K562 (cell line): ENCODE measurements around the gene SLC25A51. TPM values are rescaled to one million over a fixed set of nuclear protein-coding genes. Genes with fewer than 3 reads are reported as not detected.

Experiments used
- ATAC-seq: fragments of 200-7000 bp; cut with Tn5 transposase; 3 replicates; pipeline ENCODE4 v1.9.1; 2020; ENCODE audit warnings: moderate library complexity
- BruUV-seq: library from RNA; stranded (reverse); fragments of 400-500 nt; replicated peaks from 2 replicates; lab custom pipeline; 2021; lab: Mats Ljungman, UMichigan
- CTCF ChIA-PET: fragments of 300-600 bp; formaldehyde crosslinking; extraction: SDS; loops from one replicate; lab custom pipeline; 2021; ENCODE audit warnings: low intra/inter-chr PET ratio; lab: Yijun Ruan, JAX
- POLR2A ChIA-PET: fragments of 300-600, 350-650 bp; sonication (Branson Sonifier 250); formaldehyde crosslinking; extraction: SDS; loops from one replicate; lab custom pipeline; 2021; ENCODE audit warnings: antibody characterized with exemption, inconsistent platforms; lab: Yijun Ruan, JAX
- DNase-seq, 4 experiments: peaks; one replicate each; pipeline versions ENCODE4 v3.0.0 to v3.0.0-alpha.2; 2011 to 2018; ENCODE audit warnings: low spot score in 3 of 4, mixed read lengths in 3 of 4; ENCODE audit errors: extremely low read depth in 1 of 4
- FAIRE-seq: peaks from 2 replicates; lab custom pipeline; 2011; peaks lifted over from hg19 to GRCh38; lab: Jason Lieb, UNC
- H2AFZ ChIP-seq: 2 replicates; pipeline ENCODE4 v1.6.0; 2011; ENCODE audit warnings: low read depth, low read length, control low read depth, inconsistent platforms
- H3K27ac ChIP-seq: fragments of 200-600 bp; 3 replicates; pipeline ENCODE4 v1.8.0; 2011; ENCODE audit warnings: low read depth, mild to moderate bottlenecking, control low read depth, inconsistent platforms, low read length, moderate library complexity, mixed read lengths; ENCODE audit errors: extremely low read depth
- H3K27me3 ChIP-seq, 2 experiments: fragments of 300-600 bp in 1 of 2; 2 replicates in 1 of 2; 3 replicates in 1 of 2; pipeline versions ENCODE4 v1.6.0 to v1.8.0; 2011; ENCODE audit warnings: inconsistent platforms in 2 of 2, low read length in 2 of 2, mild to moderate bottlenecking in 1 of 2, mixed read lengths in 1 of 2, moderate library complexity in 1 of 2; ENCODE audit not compliant: control insufficient read depth in 2 of 2, insufficient read depth in 2 of 2
- H3K36me3 ChIP-seq: fragments of 300-600 bp; 3 replicates; pipeline ENCODE4 v1.8.0; 2011; ENCODE audit warnings: mild to moderate bottlenecking, low read length, inconsistent platforms; ENCODE audit not compliant: control insufficient read depth, insufficient read depth
- H3K4me1 ChIP-seq, 2 experiments: fragments of 200-600 bp in 1 of 2; replicated peaks in 1 of 2; 2 replicates in 1 of 2; 3 replicates in 1 of 2; pipeline versions ENCODE4 v1.5.1 to v1.8.0; 2011; ENCODE audit warnings: inconsistent platforms in 2 of 2, low read length in 2 of 2, mild to moderate bottlenecking in 1 of 2, mixed read lengths in 1 of 2, moderate library complexity in 1 of 2; ENCODE audit not compliant: control insufficient read depth in 2 of 2, insufficient read depth in 2 of 2
- H3K4me2 ChIP-seq: 2 replicates; pipeline ENCODE4 v1.6.1; 2011; ENCODE audit warnings: low read length, control low read depth, inconsistent platforms, mixed read lengths; ENCODE audit not compliant: insufficient read depth
- H3K4me3 ChIP-seq: fragments of 200-600 bp; sonication (generic), shearing (Covaris generic); 2 replicates; pipeline ENCODE4 v1.5.1; 2016; ENCODE audit warnings: control low read depth, inconsistent platforms
- H3K79me2 ChIP-seq: fragments of 200-600 bp; 3 replicates; pipeline ENCODE4 v1.8.0; 2011; ENCODE audit warnings: low read length, inconsistent platforms; ENCODE audit not compliant: control insufficient read depth, insufficient read depth
- H3K9ac ChIP-seq, 2 experiments: 2 replicates each; pipeline versions ENCODE4 v1.6.0 to v1.6.1; 2011; ENCODE audit warnings: low read depth in 2 of 2, low read length in 2 of 2, control low read depth in 1 of 2, inconsistent platforms in 1 of 2, mild to moderate bottlenecking in 1 of 2, mixed read lengths in 1 of 2; ENCODE audit not compliant: insufficient read depth in 1 of 2
- H3K9me1 ChIP-seq: one replicate; pipeline ENCODE4 v1.6.0; 2011; ENCODE audit warnings: inconsistent platforms, mild to moderate bottlenecking, low read length, moderate library complexity; ENCODE audit not compliant: control insufficient read depth, insufficient read depth
- H3K9me3 ChIP-seq: replicated peaks from 2 replicates; pipeline ENCODE4 v1.5.1; 2011; ENCODE audit warnings: low read depth, low read length, inconsistent platforms; ENCODE audit not compliant: control insufficient read depth, insufficient read depth
- H4K20me1 ChIP-seq: replicated peaks from 2 replicates; pipeline ENCODE4 v1.6.1; 2011; ENCODE audit warnings: low read length, inconsistent platforms, mixed read lengths; ENCODE audit not compliant: control insufficient read depth, insufficient read depth
- CC2D1A ChIP-seq: fragments of 450-650 bp; IDR thresholded peaks from 2 replicates; pipeline ENCODE4 v1.6.1; 2017; ENCODE audit warnings: mild to moderate bottlenecking
- GATAD2A ChIP-seq: fragments of 450-650 bp; IDR thresholded peaks from 2 replicates; pipeline ENCODE4 v1.6.1; 2017
- HOXB6 ChIP-seq: fragments of 250-450 bp; sonication (Bioruptor Pico); IDR thresholded peaks from 2 replicates; pipeline ENCODE4 v1.5.1; 2022; ENCODE audit warnings: mild to moderate bottlenecking, borderline replicate concordance
- KLF1 ChIP-seq: fragments of 450-650 bp; IDR thresholded peaks from 2 replicates; pipeline ENCODE4 v1.6.1; 2016; ENCODE audit warnings: missing genetic modification characterization, missing compliant biosample characterization
- NBN ChIP-seq: fragments of 450-650 bp; IDR thresholded peaks from 2 replicates; pipeline ENCODE4 v1.6.1; 2016; ENCODE audit warnings: low read depth, mild to moderate bottlenecking
- NFE2 ChIP-seq: IDR thresholded peaks from 2 replicates; pipeline ENCODE4 v1.6.1; 2014; ENCODE audit warnings: antibody characterized with exemption, low read depth
- RHOXF2B ChIP-seq: fragments of 250-450 bp; sonication (Bioruptor Pico); conservative IDR thresholded peaks from 2 replicates; pipeline ENCODE4 v1.5.1; 2021
- ZBTB2 ChIP-seq: fragments of 450-650 bp; IDR thresholded peaks from 2 replicates; pipeline ENCODE4 v1.6.1; 2016; ENCODE audit warnings: antibody characterized with exemption
- ZBTB43 ChIP-seq: sonication (generic); formaldehyde crosslinking; IDR thresholded peaks from 2 replicates; pipeline ENCODE4 v1.8.0; 2023; ENCODE audit warnings: mild to moderate bottlenecking, missing genetic modification reagents
- ZNF644 ChIP-seq: fragments of 200-800 bp; sonication (Bioruptor generic); IDR thresholded peaks from 2 replicates; pipeline ENCODE4 v1.6.1; 2016; ENCODE audit warnings: low read depth, missing genetic modification characterization, missing compliant biosample characterization
- WGBS: fragments of 100-300 bp; shearing (Covaris generic); methylation state at CpG from one replicate; pipeline ENCODE4 v1.1.6; 2016; ENCODE audit warnings: low coverage, mixed read lengths; ENCODE audit not compliant: insufficient coverage; ENCODE audit errors: missing lambda C conversion rate; 5-methylcytosine and 5-hydroxymethylcytosine counted together
- in situ Hi-C: fragments of 300-500 bp; cut with MboI; formaldehyde crosslinking; loops from 4 replicates; pipeline ENCODE4 v1.15.0; 2018; ENCODE audit warnings: inconsistent platforms, mixed read lengths
- intact Hi-C: fragments of 100-400 bp; cut with micrococcal nuclease; formaldehyde crosslinking; loops from 2 replicates; pipeline ENCODE4 v1.14.2; 2022
- polyA plus RNA-seq, 8 experiments: library from polyadenylated mRNA; depleted of rRNA in 4 of 8; stranded (reverse) in 5 of 8; unstranded in 3 of 8; fragments of >200 nt; fragmentation: Nextera tagmentation in 2 of 8; fragmentation: Illumina TruSeq in 1 of 8; extraction: Ambion mirVana in 2 of 8; extraction: Trizol in 1 of 8; gene quantifications; 2 replicates each; pipeline versions ENCODE4 v1.2.1 to v1.2.3, GENCODE V29; 2011 to 2014; ENCODE audit warnings: inconsistent platforms in 1 of 8, missing spikeins in 1 of 8
- total RNA-seq, 7 experiments: library from RNA; depleted of rRNA in 6 of 7; stranded (reverse); fragments of >200 nt in 6 of 7; fragmentation: Illumina TruSeq in 2 of 7; extraction: Trizol in 2 of 7; gene quantifications; 2 replicates each; pipeline versions ENCODE4 v1.2.1 to v1.2.3, GENCODE V29; 2011 to 2021; ENCODE audit warnings: low replicate concordance in 1 of 7

The SLC25A51 gene
- total and polyA plus RNA-seq, 9 of the 15 experiments (the other 6 are each of a cell fraction or from before 2014, with no cell fraction given): 9.1 to 40.7 (median 24.5) TPM

- no peaks in the 10 kb centered on the region for H3K79me2 ChIP-seq
- no peaks in the 10 kb centered on the region for H3K9me3 ChIP-seq
- no peak overlapping the region for H3K27ac ChIP-seq
- no peak overlapping the region for H3K4me2 ChIP-seq
- no peak overlapping the region for H2AFZ ChIP-seq
- intact Hi-C loops (no loop called here), in situ Hi-C loops (no loop called here)
- H3K9me1 ChIP-seq: no peaks in the 10 kb centered on the region
- H3K36me3 ChIP-seq: no peaks in the 10 kb centered on the region
- BruUV-seq: no TSS peak
- H3K4me3 ChIP-seq: no peak overlapping the region
- H3K9ac ChIP-seq: no peak overlapping the region
- DNase-seq (no peak), FAIRE-seq (peak; percentile 56), ATAC-seq (no peak)
- H4K20me1 ChIP-seq: 0 out of 2 replicates have a peak, but pooled peaks cover 4% of the 10 kb centered on the region
- peaks cover 17 to 20% of the 10 kb centered on the region in 2 experiments for H3K4me1 ChIP-seq
- TF ChIP-seq NBN (no peak), RHOXF2B (CRISPR knock-in tag) (no peak), HOXB6 (CRISPR knock-in tag) (no peak), CC2D1A (no peak), ZBTB2 (no peak), NFE2 (no peak), ZBTB43 (no peak), KLF1 (tag) (no peak), ZNF644 (no peak), GATAD2A (no peak)
- H3K27me3 ChIP-seq: no peaks in the 10 kb centered on the region
- CTCF ChIA-PET: no interaction called here
- POLR2A ChIA-PET: interaction anchor here (0.6 to 1.6 kb wide), 4 partner anchors 11 to 130 kb away, joined by 3 to 9 read pairs (median 4); no protein-coding TSS in a partner anchor
- 67% methylated on average over 5 of the region's 5 CpGs for WGBS
Measured at GRCh38 chr9:37936376-37936775, 32.4 kb upstream of the SLC25A51 start.
